Body of pancreas (tissue), 4 donors: ENCODE data around the gene EPG5. TPM values are rescaled to one million over a fixed set of nuclear protein-coding genes. Genes with fewer than 3 reads are reported as not detected.

Experiments used
- ATAC-seq: fragments of 150-250 bp; one replicate; pipeline ENCODE4 v1.9.1; 2016
- DNase-seq, 4 donors: peaks; one replicate each; pipeline ENCODE4 v3.0.0-alpha.2; 2019
- H3K27ac ChIP-seq, 4 donors: fragments of 200-600 bp; sonication (generic); 1 replicate in 3 of 4; 2 replicates in 1 of 4; pipeline versions ENCODE4 v1.5.1 to v1.6.1; 2016 to 2019; ENCODE audit warnings: mild to moderate bottlenecking in 1 of 4, mixed read lengths in 1 of 4, moderate library complexity in 1 of 4
- H3K27me3 ChIP-seq, 2 donors: fragments of 200-600 bp; sonication (generic); one replicate each; pipeline ENCODE4 v1.6.0; 2016; ENCODE audit warnings: mild to moderate bottlenecking in 1 of 2
- H3K36me3 ChIP-seq, 2 donors: fragments of 200-600 bp; sonication (generic); replicated peaks in 1 of 2; 2 replicates each; pipeline ENCODE4 v1.5.1; 2016; ENCODE audit warnings: low read depth in 2 of 2; ENCODE audit not compliant: insufficient read depth in 1 of 2
- H3K4me1 ChIP-seq: fragments of 200-600 bp; sonication (generic); one replicate; pipeline ENCODE4 v1.6.0; 2016
- H3K4me3 ChIP-seq, 2 donors: fragments of 200-600 bp; sonication (generic); 1 replicate in 1 of 2; 2 replicates in 1 of 2; pipeline ENCODE4 v1.5.1; 2016 to 2019
- H3K9me3 ChIP-seq, 3 donors: fragments of 200-600 bp; sonication (generic); 1 replicate in 2 of 3; 2 replicates in 1 of 3; pipeline ENCODE4 v1.5.1; 2016
- CTCF ChIP-seq, 7 experiments: fragments of 450-650 bp in 4 of 7; fragments of 200-600 bp in 3 of 7; sonication (generic) in 3 of 7; IDR thresholded peaks; one replicate each; pipeline ENCODE4 v1.5.1; 2016 to 2019; ENCODE audit warnings: antibody characterized with exemption in 7 of 7
- POLR2A ChIP-seq, 3 donors: fragments of 450-650 bp; IDR thresholded peaks; one replicate each; pipeline ENCODE4 v1.6.1; 2016; ENCODE audit warnings: antibody characterized with exemption in 3 of 3, mild to moderate bottlenecking in 2 of 3
- WGBS, 2 donors: methylation state at CpG; one replicate each; pipeline ENCODE4 v1.1.5; 2017; 5-methylcytosine and 5-hydroxymethylcytosine counted together
- intact Hi-C: fragments of 100-400 bp; cut with DNase I; formaldehyde crosslinking; loops from one replicate; pipeline ENCODE4 v1.15.1; 2023
- small RNA-seq: library from RNA; depleted of rRNA; stranded (forward); fragments of <200 nt; gene quantifications from one replicate; pipeline ENCODE3, GENCODE V24; 2016
- total RNA-seq, 2 donors: library from RNA; depleted of rRNA; stranded (reverse); fragments of >200 nt; gene quantifications; one replicate each; pipeline ENCODE4 v1.1.0, GENCODE V29; 2016

The EPG5 gene
- total RNA-seq, 2 donors from 2014 or later: 13.2 to 14.5 TPM

- Histone ChIP-seq H3K36me3 (no peaks in the 10 kb centered on the region), H3K27me3 (no peaks in the 10 kb centered on the region), H3K4me3 (no peak overlapping the region), H3K9me3 (peaks cover 0 to 6% (median 0%) of the 10 kb centered on the region in 3 donors), H3K27ac (no peak overlapping the region), H3K4me1 (no peaks in the 10 kb centered on the region)
- no peak for TF ChIP-seq CTCF (IDR thresholded peaks at IDR 0.05)
- TF ChIP-seq POLR2A (IDR thresholded peaks at IDR 0.05): no peak
- intact Hi-C loops: no loop called here
- WGBS, 2 donors: 57% methylated on average over 1 of the region's 1 CpG; no CpG with 5 or more reads in 1 of the 2 donors
- no peak for ATAC-seq
- no peak for DNase-seq
Measured at GRCh38 chr18:45801416-45802004, 165.6 kb downstream of the EPG5 start.

Small RNA genes within 50 kb of the gene (small RNA-seq; reads per million reads assigned to genes)
- not detected for gene RN7SKP26

Other genes with a start within 250 kb of the EPG5 start
- gene SLC14A1, start 243.1 kb downstream of the EPG5 start, total RNA-seq: 10 to 100 TPM in 1 of 2 donors, 1 to 10 TPM in 1; 3.6 to 12.5 TPM
- gene SIGLEC15, start 141.7 kb downstream of the EPG5 start, total RNA-seq: 1 to 10 TPM in 1 of 2 donors, under 1 TPM in 1; 0.26 to 2.0 TPM
- 1 to 10 TPM; 1.6 to 4.4 TPM for gene PSTPIP2, start 104.9 kb upstream of the EPG5 start, total RNA-seq
- 100 to 1,000 TPM; 177 to 305 TPM for gene ATP5F1A, start 131.0 kb upstream of the EPG5 start, total RNA-seq
- 10 to 100 TPM in 1 of 2 donors, 1 to 10 TPM in 1; 6.0 to 13.2 TPM for gene HAUS1, start 137.1 kb upstream of the EPG5 start, total RNA-seq